K562 (cell line): ENCODE data around the gene ABCC9.

Experiments
- BHLHE40 ChIP-seq: IDR thresholded peaks from 2 replicates; pipeline ENCODE4 v1.6.1; 2011; ENCODE audit warnings: low read length, improper control_type of control experiment
- CUX1 ChIP-seq: fragments of 200-800 bp; sonication (Bioruptor generic); IDR thresholded peaks from 2 replicates; pipeline ENCODE4 v1.6.1; 2016; ENCODE audit warnings: missing genetic modification characterization, missing compliant biosample characterization
- EZH2 ChIP-seq: IDR thresholded peaks from 2 replicates; pipeline ENCODE4 v1.6.1; 2012; ENCODE audit warnings: low read depth, mild to moderate bottlenecking, inconsistent platforms, low read length, borderline replicate concordance
- MAFK ChIP-seq: IDR thresholded peaks from 2 replicates; pipeline ENCODE4 v1.6.1; 2011; ENCODE audit warnings: low read length, improper control_type of control experiment
- NFRKB ChIP-seq: fragments of 450-650 bp; IDR thresholded peaks from 2 replicates; pipeline ENCODE4 v1.6.1; 2016; ENCODE audit warnings: low read depth
- SIN3A ChIP-seq, 2 experiments: fragments of 150-350 bp in 1 of 2; IDR thresholded peaks; 2 replicates each; pipeline ENCODE4 v1.6.1; 2011 to 2016; ENCODE audit warnings: borderline replicate concordance in 2 of 2, low read depth in 2 of 2, low read length in 2 of 2, mild to moderate bottlenecking in 2 of 2, moderate library complexity in 2 of 2; ENCODE audit not compliant: control insufficient read depth in 1 of 2
- SPI1 ChIP-seq: IDR thresholded peaks from 2 replicates; pipeline ENCODE4 v1.6.1; 2011; ENCODE audit warnings: low read depth, low read length, control low read depth, borderline replicate concordance
- ZHX1 ChIP-seq: fragments of 150-350 bp; conservative IDR thresholded peaks from 2 replicates; pipeline ENCODE4 v1.6.1; 2014; ENCODE audit warnings: low read length
- ZNF121 ChIP-seq: sonication (generic); formaldehyde crosslinking; conservative IDR thresholded peaks from 2 replicates; pipeline ENCODE4 v1.8.0; 2022; ENCODE audit warnings: missing genetic modification reagents
- ZNF124 ChIP-seq: sonication (generic); formaldehyde crosslinking; IDR thresholded peaks from 2 replicates; pipeline ENCODE4 v1.8.1; 2022; ENCODE audit warnings: missing genetic modification reagents
- ZNF507 ChIP-seq: conservative IDR thresholded peaks from 2 replicates; pipeline ENCODE4 v1.6.1; 2017; ENCODE audit warnings: missing genetic modification characterization, missing compliant biosample characterization
- TF ChIP-seq, protein P1 (sequence below), 3 experiments: IDR thresholded peaks in 2 of 3; conservative IDR thresholded peaks in 1 of 3; 2 replicates each; pipeline ENCODE4 v1.5.1; 2011 to 2012; ENCODE audit warnings: low read length in 3 of 3, mild to moderate bottlenecking in 3 of 3, control low read depth in 2 of 3, improper control_type of control experiment in 1 of 3, inconsistent platforms in 1 of 3, low read depth in 1 of 3, mixed read lengths in 1 of 3, moderate library complexity in 1 of 3; ENCODE audit not compliant: insufficient read depth in 2 of 3
- TF ChIP-seq, protein P2 (sequence below): fragments of 250-450 bp; sonication (Bioruptor Pico); IDR thresholded peaks from 2 replicates; pipeline ENCODE4 v1.5.0; 2020; ENCODE audit warnings: mild to moderate bottlenecking, borderline replicate concordance
- TF ChIP-seq, protein P3 (sequence below): fragments of 450-650 bp; IDR thresholded peaks from 2 replicates; pipeline ENCODE4 v1.6.1; 2017; ENCODE audit warnings: mild to moderate bottlenecking, moderate library complexity

GRCh38 chr12:21860534-21860933 lies 80.7 kb downstream of the ABCC9 start:
- TF ChIP-seq SPI1 (no peak), ZNF124 (no peak), ZNF507 (tag) (no peak), ZHX1 (no peak), BHLHE40 (no peak), EZH2 (no peak), SIN3A (IDR thresholded peaks at IDR 0.05; ENCODE audit: borderline replicate concordance in 2 of 2, control insufficient read depth in 1 of 2, low read depth in 2 of 2, low read length in 2 of 2) (no peak), NFRKB (no peak), MAFK (no peak), ZNF121 (no peak), CUX1 (CRISPR knock-in tag) (no peak)
- TF ChIP-seq, protein P1, sequence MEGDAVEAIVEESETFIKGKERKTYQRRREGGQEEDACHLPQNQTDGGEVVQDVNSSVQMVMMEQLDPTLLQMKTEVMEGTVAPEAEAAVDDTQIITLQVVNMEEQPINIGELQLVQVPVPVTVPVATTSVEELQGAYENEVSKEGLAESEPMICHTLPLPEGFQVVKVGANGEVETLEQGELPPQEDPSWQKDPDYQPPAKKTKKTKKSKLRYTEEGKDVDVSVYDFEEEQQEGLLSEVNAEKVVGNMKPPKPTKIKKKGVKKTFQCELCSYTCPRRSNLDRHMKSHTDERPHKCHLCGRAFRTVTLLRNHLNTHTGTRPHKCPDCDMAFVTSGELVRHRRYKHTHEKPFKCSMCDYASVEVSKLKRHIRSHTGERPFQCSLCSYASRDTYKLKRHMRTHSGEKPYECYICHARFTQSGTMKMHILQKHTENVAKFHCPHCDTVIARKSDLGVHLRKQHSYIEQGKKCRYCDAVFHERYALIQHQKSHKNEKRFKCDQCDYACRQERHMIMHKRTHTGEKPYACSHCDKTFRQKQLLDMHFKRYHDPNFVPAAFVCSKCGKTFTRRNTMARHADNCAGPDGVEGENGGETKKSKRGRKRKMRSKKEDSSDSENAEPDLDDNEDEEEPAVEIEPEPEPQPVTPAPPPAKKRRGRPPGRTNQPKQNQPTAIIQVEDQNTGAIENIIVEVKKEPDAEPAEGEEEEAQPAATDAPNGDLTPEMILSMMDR (IDR thresholded peaks at IDR 0.05 in 2 of 3, conservative IDR thresholded peaks at IDR 0.05 in 1 of 3; ENCODE audit: insufficient read depth in 2 of 3, low read depth in 1 of 3, low read length in 3 of 3) = no peak
- TF ChIP-seq, protein P2, sequence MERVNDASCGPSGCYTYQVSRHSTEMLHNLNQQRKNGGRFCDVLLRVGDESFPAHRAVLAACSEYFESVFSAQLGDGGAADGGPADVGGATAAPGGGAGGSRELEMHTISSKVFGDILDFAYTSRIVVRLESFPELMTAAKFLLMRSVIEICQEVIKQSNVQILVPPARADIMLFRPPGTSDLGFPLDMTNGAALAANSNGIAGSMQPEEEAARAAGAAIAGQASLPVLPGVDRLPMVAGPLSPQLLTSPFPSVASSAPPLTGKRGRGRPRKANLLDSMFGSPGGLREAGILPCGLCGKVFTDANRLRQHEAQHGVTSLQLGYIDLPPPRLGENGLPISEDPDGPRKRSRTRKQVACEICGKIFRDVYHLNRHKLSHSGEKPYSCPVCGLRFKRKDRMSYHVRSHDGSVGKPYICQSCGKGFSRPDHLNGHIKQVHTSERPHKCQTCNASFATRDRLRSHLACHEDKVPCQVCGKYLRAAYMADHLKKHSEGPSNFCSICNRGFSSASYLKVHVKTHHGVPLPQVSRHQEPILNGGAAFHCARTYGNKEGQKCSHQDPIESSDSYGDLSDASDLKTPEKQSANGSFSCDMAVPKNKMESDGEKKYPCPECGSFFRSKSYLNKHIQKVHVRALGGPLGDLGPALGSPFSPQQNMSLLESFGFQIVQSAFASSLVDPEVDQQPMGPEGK (CRISPR knock-in tag) = no peak
- TF ChIP-seq, protein P3, sequence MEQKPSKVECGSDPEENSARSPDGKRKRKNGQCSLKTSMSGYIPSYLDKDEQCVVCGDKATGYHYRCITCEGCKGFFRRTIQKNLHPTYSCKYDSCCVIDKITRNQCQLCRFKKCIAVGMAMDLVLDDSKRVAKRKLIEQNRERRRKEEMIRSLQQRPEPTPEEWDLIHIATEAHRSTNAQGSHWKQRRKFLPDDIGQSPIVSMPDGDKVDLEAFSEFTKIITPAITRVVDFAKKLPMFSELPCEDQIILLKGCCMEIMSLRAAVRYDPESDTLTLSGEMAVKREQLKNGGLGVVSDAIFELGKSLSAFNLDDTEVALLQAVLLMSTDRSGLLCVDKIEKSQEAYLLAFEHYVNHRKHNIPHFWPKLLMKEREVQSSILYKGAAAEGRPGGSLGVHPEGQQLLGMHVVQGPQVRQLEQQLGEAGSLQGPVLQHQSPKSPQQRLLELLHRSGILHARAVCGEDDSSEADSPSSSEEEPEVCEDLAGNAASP = no peak
